IMR-90 (cell line): Measurements from ENCODE around the gene RIOK2. TPM values are rescaled to one million over a fixed set of nuclear protein-coding genes. Genes with fewer than 3 reads are reported as not detected.

Experiments used
- ATAC-seq: fragments of 200-7000 bp; cut with Tn5 transposase; 2 replicates; pipeline ENCODE4 v1.9.1; 2020; ENCODE audit warnings: low read depth, mild to moderate bottlenecking, moderate library complexity
- BruUV-seq: library from RNA; stranded (reverse); fragments of 400-500 nt; replicated peaks from 2 replicates; lab custom pipeline; 2021; lab: Mats Ljungman, UMichigan
- CTCF ChIA-PET: fragments of 300-600 bp; formaldehyde crosslinking; extraction: SDS; loops from one replicate; lab custom pipeline; 2021; ENCODE audit warnings: antibody characterized with exemption; lab: Yijun Ruan, JAX
- POLR2A ChIA-PET: fragments of 300-600 bp; sonication (Branson Sonifier 250); formaldehyde crosslinking; loops from one replicate; lab custom pipeline; 2022; ENCODE audit warnings: antibody characterized with exemption; ENCODE audit not compliant: unreplicated experiment; lab: Charles Lee
- DNase-seq: peaks from one replicate; pipeline ENCODE4 v3.0.0; 2013
- H2AFZ ChIP-seq: replicated peaks from 2 replicates; pipeline ENCODE3; 2013; ENCODE audit warnings: low read length, mild to moderate bottlenecking; ENCODE audit not compliant: poor library complexity
- H2AK5ac ChIP-seq: 2 replicates; pipeline ENCODE4 v1.6.1; 2013; ENCODE audit warnings: low read depth, low read length, inconsistent platforms
- H2AK9ac ChIP-seq: replicated peaks from 2 replicates; pipeline ENCODE3; 2013; ENCODE audit warnings: mild to moderate bottlenecking, low read depth, low read length, moderate library complexity; ENCODE audit not compliant: poor library complexity
- H2BK120ac ChIP-seq: 2 replicates; pipeline ENCODE4 v1.6.1; 2013; ENCODE audit warnings: low read depth, low read length, inconsistent platforms
- H2BK15ac ChIP-seq: 3 replicates; pipeline ENCODE4 v1.6.1; 2013; ENCODE audit warnings: low read depth, low read length, inconsistent platforms
- H2BK20ac ChIP-seq: 2 replicates; pipeline ENCODE4 v1.6.1; 2013; ENCODE audit warnings: low read depth, mild to moderate bottlenecking, inconsistent platforms, low read length, moderate library complexity
- H2BK5ac ChIP-seq: 2 replicates; pipeline ENCODE4 v1.6.1; 2013; ENCODE audit warnings: mild to moderate bottlenecking, low read depth, low read length, inconsistent platforms; ENCODE audit not compliant: poor library complexity, severe bottlenecking
- H3K14ac ChIP-seq: replicated peaks from 2 replicates; pipeline ENCODE4 v1.6.1; 2013; ENCODE audit warnings: low read depth, low read length, inconsistent platforms
- H3K18ac ChIP-seq: 2 replicates; pipeline ENCODE4 v1.6.1; 2013; ENCODE audit warnings: low read depth, low read length, control low read depth
- H3K23ac ChIP-seq: 2 replicates; pipeline ENCODE4 v1.6.1; 2013; ENCODE audit warnings: low read depth, low read length, inconsistent platforms
- H3K27ac ChIP-seq: 2 replicates; pipeline ENCODE4 v1.5.1; 2013; ENCODE audit warnings: mild to moderate bottlenecking, control low read depth, low read length; ENCODE audit not compliant: insufficient read depth
- H3K27me3 ChIP-seq: 2 replicates; pipeline ENCODE4 v1.6.1; 2013; ENCODE audit warnings: low read length; ENCODE audit not compliant: control insufficient read depth, insufficient read depth
- H3K36me3 ChIP-seq: 2 replicates; pipeline ENCODE4 v1.6.1; 2013; ENCODE audit warnings: low read length, mixed read lengths; ENCODE audit not compliant: control insufficient read depth, insufficient read depth
- H3K4ac ChIP-seq: 2 replicates; pipeline ENCODE4 v1.6.1; 2013; ENCODE audit warnings: low read depth, low read length, inconsistent platforms
- H3K4me1 ChIP-seq: 2 replicates; pipeline ENCODE4 v1.6.1; 2013; ENCODE audit warnings: low read length, mixed read lengths; ENCODE audit not compliant: control insufficient read depth, insufficient read depth
- H3K4me2 ChIP-seq: 2 replicates; pipeline ENCODE4 v1.6.1; 2013; ENCODE audit warnings: low read depth, mild to moderate bottlenecking, control low read depth, low read length, moderate library complexity
- H3K4me3 ChIP-seq: 2 replicates; pipeline ENCODE4 v1.5.1; 2013; ENCODE audit warnings: low read depth, mild to moderate bottlenecking, control low read depth, low read length, moderate library complexity; ENCODE audit not compliant: insufficient read depth
- H3K56ac ChIP-seq: 2 replicates; pipeline ENCODE4 v1.6.1; 2013; ENCODE audit warnings: low read length, inconsistent platforms; ENCODE audit not compliant: insufficient read depth; ENCODE audit errors: extremely low read depth
- H3K79me1 ChIP-seq, 2 experiments: 2 replicates each; pipeline ENCODE4 v1.6.1; 2013; ENCODE audit warnings: low read length in 2 of 2, inconsistent platforms in 1 of 2, low read depth in 1 of 2
- H3K9ac ChIP-seq: 2 replicates; pipeline ENCODE4 v1.6.1; 2013; ENCODE audit warnings: low read depth, low read length, control low read depth
- H3K9me1 ChIP-seq: 2 replicates; pipeline ENCODE4 v1.6.1; 2013; ENCODE audit warnings: low read length, inconsistent platforms; ENCODE audit not compliant: insufficient read depth
- H3K9me3 ChIP-seq: 2 replicates; pipeline ENCODE4 v1.6.1; 2013; ENCODE audit warnings: low read length; ENCODE audit not compliant: control insufficient read depth, insufficient read depth
- H4K20me1 ChIP-seq: 2 replicates; pipeline ENCODE4 v1.6.1; 2013; ENCODE audit warnings: low read length, inconsistent platforms; ENCODE audit not compliant: insufficient read depth
- H4K5ac ChIP-seq: 2 replicates; pipeline ENCODE4 v1.6.1; 2013; ENCODE audit warnings: mild to moderate bottlenecking, low read depth, low read length, control low read depth
- H4K8ac ChIP-seq, 2 experiments: 2 replicates each; pipeline ENCODE4 v1.6.1; 2013; ENCODE audit warnings: low read depth in 2 of 2, low read length in 2 of 2, control low read depth in 1 of 2, inconsistent platforms in 1 of 2
- H4K91ac ChIP-seq: 2 replicates; pipeline ENCODE4 v1.6.1; 2013; ENCODE audit warnings: low read depth, low read length, inconsistent platforms; ENCODE audit not compliant: insufficient read depth
- CEBPB ChIP-seq: IDR thresholded peaks from 2 replicates; pipeline ENCODE4 v1.6.1; 2012; ENCODE audit warnings: low read depth, low read length, improper control_type of control experiment
- RFX5 ChIP-seq: IDR thresholded peaks from 2 replicates; pipeline ENCODE4 v1.8.0; 2012; ENCODE audit warnings: low read depth, mild to moderate bottlenecking, low read length, moderate library complexity
- USF2 ChIP-seq: fragments of 150-350 bp; IDR thresholded peaks from 2 replicates; pipeline ENCODE4 v1.6.1; 2017; ENCODE audit warnings: mild to moderate bottlenecking, antibody characterized with exemption, low read length, low read depth
- dilution Hi-C: fragments of 300-500 bp; cut with HindIII; formaldehyde crosslinking; loops from one replicate; pipeline ENCODE4 v1.14.3; 2018; ENCODE audit warnings: low sequenced_read_pairs; ENCODE audit not compliant: unreplicated experiment
- in situ Hi-C: fragments of 300-500 bp; cut with MboI; formaldehyde crosslinking; loops from 3 replicates; pipeline ENCODE4 v1.14.3; 2019; ENCODE audit warnings: low sequenced_read_pairs, inconsistent platforms, mixed read lengths
- intact Hi-C: fragments of 100-400 bp; cut with micrococcal nuclease; formaldehyde crosslinking; loops from 2 replicates; pipeline ENCODE4 v1.10.0; 2022
- polyA plus RNA-seq, 3 experiments: library from polyadenylated mRNA; depleted of rRNA; stranded (reverse); fragments of >200 nt; gene quantifications; 2 replicates each; pipeline ENCODE4 v1.2.3, GENCODE V29; 2012; ENCODE audit warnings: low replicate concordance in 1 of 3
- total RNA-seq: library from RNA; depleted of rRNA; stranded (reverse); fragments of >200 nt; gene quantifications from 2 replicates; pipeline ENCODE4 v1.2.3, GENCODE V29; 2012

The RIOK2 gene
- total and polyA plus RNA-seq, 2 of the 4 experiments (the other 2 are of a cell fraction): 10.7 to 17.7 TPM

GRCh38 chr5:97164846-97165245 is 18.2 kb downstream of the RIOK2 start:
- no peak overlapping the region for H3K56ac ChIP-seq
- intact Hi-C loops: loop anchor here (5.0 kb wide), 2 partner anchors 538 to 1607 kb away; partner anchors contain the start of gene RGMB
- no peaks in the 10 kb centered on the region for H3K9me3 ChIP-seq
- no peak overlapping the region for H3K9ac ChIP-seq
- in situ Hi-C loops: loop anchor here (5.0 to 25.0 kb wide), 3 partner anchors 293 to 553 kb away; no protein-coding TSS in a partner anchor
- no peak overlapping the region for H4K91ac ChIP-seq
- peaks cover 0 to 3% of the 10 kb centered on the region in 2 experiments; a peak in 1 of 4 replicates for H3K79me1 ChIP-seq
- H4K8ac ChIP-seq: no peak overlapping the region
- H3K18ac ChIP-seq: no peak overlapping the region
- POLR2A ChIA-PET: no interaction called here
- no peak overlapping the region for H3K23ac ChIP-seq
- H3K4me3 ChIP-seq: no peak overlapping the region
- H3K4me1 ChIP-seq: no peaks in the 10 kb centered on the region
- H2AK9ac ChIP-seq: no peak overlapping the region
- H2BK5ac ChIP-seq: no peak overlapping the region
- H3K14ac ChIP-seq: no peak overlapping the region
- H3K4ac ChIP-seq: no peak overlapping the region
- ATAC-seq: peak; percentile 52
- H3K9me1 ChIP-seq: no peaks in the 10 kb centered on the region
- H3K36me3 ChIP-seq: peaks cover 11% of the 10 kb centered on the region
- no peak overlapping the region for H2BK120ac ChIP-seq
- BruUV-seq: no TSS peak
- no peak overlapping the region for H2BK15ac ChIP-seq
- TF ChIP-seq CEBPB (peak; percentile 39; the same call in 1 of the 2 replicates), RFX5 (no peak), USF2 (no peak)
- H3K27ac ChIP-seq: no peak overlapping the region
- no peak overlapping the region for H4K5ac ChIP-seq
- peak; percentile 50 for DNase-seq
- no peak overlapping the region for H3K4me2 ChIP-seq
- H2AFZ ChIP-seq: no peak overlapping the region
- dilution Hi-C loops: loop anchor here (25.0 kb wide), 2 partner anchors 278 to 378 kb away; partner anchors contain the start of gene ERAP2
- CTCF ChIA-PET: interaction anchor here (1.1 to 1.2 kb wide), 2 partner anchors 296 to 369 kb away, joined by 4 to 6 read pairs; no protein-coding TSS in a partner anchor
- no peaks in the 10 kb centered on the region for H3K27me3 ChIP-seq
- H4K20me1 ChIP-seq: no peaks in the 10 kb centered on the region
- no peak overlapping the region for H2BK20ac ChIP-seq
- H2AK5ac ChIP-seq: no peak overlapping the region
